ENCODE results near the gene PAMR1.

- no peak for TF ChIP-seq POLR2AphosphoS5 (IDR thresholded peaks at IDR 0.05; ENCODE audit: low read depth, low read length)
- no peak for TF ChIP-seq FOXP2 (optimal IDR thresholded peaks at IDR 0.05; ENCODE audit: borderline replicate concordance, extremely low read depth, extremely low read length, insufficient read depth)
- TF ChIP-seq TAF1 (IDR thresholded peaks at IDR 0.05; ENCODE audit: borderline replicate concordance, insufficient read depth, low read length) = no peak
- no peak for TF ChIP-seq SIN3A (IDR thresholded peaks at IDR 0.05; ENCODE audit: borderline replicate concordance, insufficient read depth, low read length)
- TF ChIP-seq REST (IDR thresholded peaks at IDR 0.05; ENCODE audit: insufficient read depth in 1 of 2, low read depth in 2 of 2, low read length in 2 of 2) = no peak
Observed at GRCh38 chr11:35520376-35520775, 5.0 kb downstream of the PAMR1 start.

Measured in PFSK-1 (cell line).